OCI-LY1 (cell line): ENCODE data around the gene ARHGEF5.
"Not testable (repeated sequence)": the region's sequence is repeated elsewhere in the genome, so short reads cannot be mapped to it uniquely, and the experiment has no call there.

Experiments used
- EZH2 ChIP-seq: fragments of 200-600 bp; sonication (generic), shearing (Covaris generic); IDR thresholded peaks from 2 replicates; pipeline ENCODE4 v1.8.0; 2017; ENCODE audit warnings: borderline replicate concordance, mixed run types, mild to moderate bottlenecking, antibody characterized with exemption, low read length, moderate library complexity, mixed read lengths
- TF ChIP-seq, protein P1 (sequence below): fragments of 200-600 bp; sonication (generic), shearing (Covaris generic); IDR thresholded peaks from 2 replicates; pipeline ENCODE4 v1.5.1; 2017; ENCODE audit warnings: mild to moderate bottlenecking, antibody characterized with exemption, low read length, moderate library complexity, mixed read lengths

DNA sequence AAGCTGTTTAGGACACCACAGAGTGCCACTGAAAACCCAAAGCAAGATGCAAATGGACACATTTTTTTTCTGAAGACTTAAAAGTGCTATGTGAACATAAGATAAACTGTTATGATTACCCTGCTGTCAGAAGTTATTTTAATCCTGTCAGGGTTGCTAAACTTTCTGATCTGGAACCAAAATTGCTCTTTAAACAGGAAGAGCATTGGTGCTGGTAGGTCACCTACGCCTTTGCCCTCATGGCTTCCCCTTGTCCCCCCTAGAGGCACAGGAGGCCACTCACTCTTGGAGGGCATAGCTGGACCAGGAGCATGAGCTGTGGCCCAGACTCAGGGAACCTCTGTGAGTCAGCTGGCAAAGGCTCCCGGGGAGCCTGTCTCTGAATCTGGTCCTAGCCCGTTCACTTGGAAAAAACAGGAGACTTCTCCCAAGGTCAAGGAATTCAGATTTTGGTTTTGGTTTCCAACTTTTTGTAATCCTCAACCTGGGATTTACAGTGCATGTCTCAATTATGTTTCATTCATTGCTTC is 33.5 kb upstream of the ARHGEF5 start:
- TF ChIP-seq, protein P1, sequence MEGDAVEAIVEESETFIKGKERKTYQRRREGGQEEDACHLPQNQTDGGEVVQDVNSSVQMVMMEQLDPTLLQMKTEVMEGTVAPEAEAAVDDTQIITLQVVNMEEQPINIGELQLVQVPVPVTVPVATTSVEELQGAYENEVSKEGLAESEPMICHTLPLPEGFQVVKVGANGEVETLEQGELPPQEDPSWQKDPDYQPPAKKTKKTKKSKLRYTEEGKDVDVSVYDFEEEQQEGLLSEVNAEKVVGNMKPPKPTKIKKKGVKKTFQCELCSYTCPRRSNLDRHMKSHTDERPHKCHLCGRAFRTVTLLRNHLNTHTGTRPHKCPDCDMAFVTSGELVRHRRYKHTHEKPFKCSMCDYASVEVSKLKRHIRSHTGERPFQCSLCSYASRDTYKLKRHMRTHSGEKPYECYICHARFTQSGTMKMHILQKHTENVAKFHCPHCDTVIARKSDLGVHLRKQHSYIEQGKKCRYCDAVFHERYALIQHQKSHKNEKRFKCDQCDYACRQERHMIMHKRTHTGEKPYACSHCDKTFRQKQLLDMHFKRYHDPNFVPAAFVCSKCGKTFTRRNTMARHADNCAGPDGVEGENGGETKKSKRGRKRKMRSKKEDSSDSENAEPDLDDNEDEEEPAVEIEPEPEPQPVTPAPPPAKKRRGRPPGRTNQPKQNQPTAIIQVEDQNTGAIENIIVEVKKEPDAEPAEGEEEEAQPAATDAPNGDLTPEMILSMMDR: not testable (repeated sequence)
- not testable (repeated sequence) for TF ChIP-seq EZH2
